Common myeloid progenitor, CD34-positive (primary cell): Measurements from ENCODE around the gene SH3GL3.

Experiments used
- CTCF ChIA-PET: fragments of 350-600 bp; sonication (Branson Sonifier 250); formaldehyde crosslinking; loops from one replicate; lab custom pipeline; 2021; ENCODE audit warnings: antibody characterized with exemption; lab: Charles Lee
- POLR2A ChIA-PET: fragments of 350-600 bp; sonication (Branson Sonifier 250); formaldehyde crosslinking; loops from one replicate; lab custom pipeline; 2021; ENCODE audit warnings: antibody characterized with exemption; lab: Charles Lee
- DNase-seq, 3 donors: peaks; one replicate each; pipeline versions ENCODE4 v3.0.0 to v3.0.0-alpha.2; 2013
- H3K27ac ChIP-seq, 2 experiments: 1 replicate in 1 of 2; 2 replicates in 1 of 2; pipeline ENCODE4 v1.7.0; 2013; ENCODE audit warnings: inconsistent platforms in 2 of 2, low read length in 2 of 2, mild to moderate bottlenecking in 2 of 2, low read depth in 1 of 2, moderate library complexity in 1 of 2; ENCODE audit not compliant: severe bottlenecking in 2 of 2, insufficient read depth in 1 of 2, poor library complexity in 1 of 2
- H3K27me3 ChIP-seq, 5 experiments: replicated peaks in 2 of 5; 1 replicate in 3 of 5; 2 replicates in 2 of 5; pipeline versions ENCODE4 v1.6.1 to v1.7.0; 2013; ENCODE audit warnings: low read length in 4 of 5, mild to moderate bottlenecking in 2 of 5, moderate library complexity in 2 of 5, inconsistent platforms in 1 of 5; ENCODE audit not compliant: insufficient read depth in 5 of 5, control insufficient read depth in 4 of 5
- H3K36me3 ChIP-seq, 4 experiments: 1 replicate in 2 of 4; 2 replicates in 2 of 4; pipeline versions ENCODE4 v1.6.1 to v1.7.0; 2013; ENCODE audit warnings: low read length in 3 of 4, control low read depth in 1 of 4, mild to moderate bottlenecking in 1 of 4; ENCODE audit not compliant: control insufficient read depth in 4 of 4, insufficient read depth in 4 of 4
- H3K4me1 ChIP-seq, 4 experiments: 1 replicate in 3 of 4; 2 replicates in 1 of 4; pipeline versions ENCODE4 v1.6.1 to v1.7.1; 2013; ENCODE audit warnings: low read length in 3 of 4, mild to moderate bottlenecking in 3 of 4, control low read depth in 1 of 4, inconsistent platforms in 1 of 4, moderate library complexity in 1 of 4; ENCODE audit not compliant: control insufficient read depth in 4 of 4, insufficient read depth in 4 of 4; ENCODE audit errors: control extremely low read depth in 1 of 4
- H3K4me3 ChIP-seq, 7 experiments: 1 replicate in 4 of 7; 2 replicates in 3 of 7; pipeline versions ENCODE4 v1.5.1 to v1.7.0; 2013; ENCODE audit warnings: mild to moderate bottlenecking in 7 of 7, low read length in 6 of 7, moderate library complexity in 6 of 7, inconsistent platforms in 2 of 7, low read depth in 2 of 7, control low read depth in 1 of 7; ENCODE audit not compliant: insufficient read depth in 4 of 7, control insufficient read depth in 1 of 7; ENCODE audit errors: extremely low read depth in 1 of 7
- H3K9me3 ChIP-seq, 5 experiments: 1 replicate in 4 of 5; 2 replicates in 1 of 5; pipeline versions ENCODE4 v1.6.1 to v1.7.1; 2013; ENCODE audit warnings: low read length in 4 of 5, mild to moderate bottlenecking in 2 of 5, inconsistent platforms in 1 of 5, low read depth in 1 of 5, moderate library complexity in 1 of 5; ENCODE audit not compliant: control insufficient read depth in 4 of 5, insufficient read depth in 2 of 5; ENCODE audit errors: control extremely low read depth in 1 of 5
- WGBS: methylation state at CpG from one replicate; pipeline ENCODE4 v1.1.5; 2013; ENCODE audit not compliant: insufficient coverage; 5-methylcytosine and 5-hydroxymethylcytosine counted together

SH3GL3 gene

GRCh38 chr15:83443076-83443847, 3.9 kb upstream of the SH3GL3 start:
- Histone ChIP-seq H3K27me3 (peaks cover 0 to 17% (median 5%) of the 10 kb centered on the region in 5 experiments), H3K36me3 (no peaks in the 10 kb centered on the region), H3K9me3 (no peaks in the 10 kb centered on the region), H3K4me3 (no peak overlapping the region), H3K27ac (no peak overlapping the region), H3K4me1 (peaks cover 0 to 26% (median 17%) of the 10 kb centered on the region in 4 experiments)
- ChIA-PET POLR2A (interaction anchor here (0.6 kb wide), 1 partner anchor 11 kb away, joined by 4 read pairs; no protein-coding TSS in a partner anchor), CTCF (interaction anchor here (1.1 to 1.4 kb wide), 2 partner anchors 117 to 195 kb away, joined by 3 to 5 read pairs; no protein-coding TSS in a partner anchor)
- DNase-seq = no peak
- 100% methylated on average over 3 of the region's 5 CpGs for WGBS

GRCh38 chr15:83444936-83445335, 2.2 kb upstream of the SH3GL3 start:
- Histone ChIP-seq H3K4me3 (no peak overlapping the region), H3K36me3 (no peaks in the 10 kb centered on the region), H3K4me1 (peaks cover 0 to 28% (median 17%) of the 10 kb centered on the region in 4 experiments), H3K9me3 (no peaks in the 10 kb centered on the region), H3K27ac (no peak overlapping the region), H3K27me3 (peaks cover 0 to 25% (median 16%) of the 10 kb centered on the region in 5 experiments)
- CTCF ChIA-PET = interaction anchor here (0.7 to 1.7 kb wide), 4 partner anchors 18 to 121 kb away, joined by 3 to 5 read pairs (median 4); no protein-coding TSS in a partner anchor
- no peak for DNase-seq
- POLR2A ChIA-PET = no interaction called here

GRCh38 chr15:83445643-83446042, 1.5 kb upstream of the SH3GL3 start:
- DNase-seq = peak; percentile 36 to 79 (median 75)
- no peaks in the 10 kb centered on the region for H3K9me3 ChIP-seq
- WGBS = 20% methylated on average over 2 of the region's 5 CpGs
- ChIA-PET CTCF (interaction anchor here (0.7 to 2.3 kb wide), 6 partner anchors 18 to 120 kb away, joined by 3 to 10 read pairs (median 4); no protein-coding TSS in a partner anchor), POLR2A (no interaction called here)
- no peak overlapping the region for H3K4me3 ChIP-seq
- H3K27me3 ChIP-seq = peaks cover 2 to 25% (median 16%) of the 10 kb centered on the region in 5 experiments
- no peak overlapping the region for H3K27ac ChIP-seq
- H3K4me1 ChIP-seq = peaks cover 0 to 28% (median 17%) of the 10 kb centered on the region in 4 experiments
- no peaks in the 10 kb centered on the region for H3K36me3 ChIP-seq

GRCh38 chr15:83446417-83446816, 724 bp upstream of the SH3GL3 start:
- H3K27ac ChIP-seq = no peak overlapping the region
- WGBS = 78% methylated on average over 10 of the region's 14 CpGs
- ChIA-PET CTCF (interaction anchor here (0.8 to 2.4 kb wide), 11 partner anchors 10 to 198 kb away, joined by 3 to 10 read pairs (median 4); no protein-coding TSS in a partner anchor), POLR2A (interaction anchor here (1.1 kb wide), 1 partner anchor 114 kb away, joined by 3 read pairs; no protein-coding TSS in a partner anchor)
- H3K9me3 ChIP-seq = no peaks in the 10 kb centered on the region
- no peak for DNase-seq
- H3K36me3 ChIP-seq = no peaks in the 10 kb centered on the region
- H3K27me3 ChIP-seq = peaks cover 2 to 25% (median 16%) of the 10 kb centered on the region in 5 experiments
- peaks cover 0 to 28% (median 17%) of the 10 kb centered on the region in 4 experiments for H3K4me1 ChIP-seq
- H3K4me3 ChIP-seq = peak overlapping the region in 3 of 7 experiments; percentile 63 to 79 (median 72)

- Histone ChIP-seq H3K36me3 (no peaks in the 10 kb centered on the region), H3K27ac (no peak overlapping the region), H3K4me3 (no peak overlapping the region), H3K9me3 (no peaks in the 10 kb centered on the region), H3K27me3 (peaks cover 2 to 22% (median 16%) of the 10 kb centered on the region in 5 experiments), H3K4me1 (peaks cover 0 to 28% (median 17%) of the 10 kb centered on the region in 4 experiments)
- no peak for DNase-seq
- WGBS = 44% methylated on average over 3 of the region's 3 CpGs
- ChIA-PET POLR2A (no interaction called here), CTCF (interaction anchor here (1.0 kb wide), 1 partner anchor 11 kb away, joined by 4 read pairs; no protein-coding TSS in a partner anchor)
These were observed 2.1 kb downstream of the SH3GL3 start for GRCh38 chr15:83449250-83449671.

GRCh38 chr15:83449937-83450506, 2.9 kb downstream of the SH3GL3 start:
- Histone ChIP-seq H3K27me3 (peaks cover 2 to 22% (median 14%) of the 10 kb centered on the region in 5 experiments), H3K4me3 (no peak overlapping the region), H3K27ac (no peak overlapping the region), H3K9me3 (no peaks in the 10 kb centered on the region), H3K4me1 (peaks cover 0 to 28% (median 17%) of the 10 kb centered on the region in 4 experiments), H3K36me3 (no peaks in the 10 kb centered on the region)
- CTCF ChIA-PET = interaction anchor here (1.0 kb wide), 1 partner anchor 12 kb away, joined by 4 read pairs; no protein-coding TSS in a partner anchor
- WGBS = 54% methylated on average over 3 of the region's 3 CpGs
- POLR2A ChIA-PET = no interaction called here
- peak in 1 of 3 donors; percentile 15 for DNase-seq
